Activated T-cell treated with anti-CD3 and anti-CD28 coated beads, Interleukin-2, amount 50 U/mL, for 72 hours (primary cell): ENCODE data around the gene ARHGAP24. TPM values are rescaled to one million over a fixed set of nuclear protein-coding genes. Genes with fewer than 3 reads are reported as not detected.

ENCODE experiments used
- ATAC-seq, 2 donors: fragments of 150-1000 bp; cut with Tn5 transposase; replicated peaks in 1 of 2; 2 replicates each; pipeline ENCODE4 v1.10.0; 2021; ENCODE audit warnings: moderate library complexity in 2 of 2, mild to moderate bottlenecking in 1 of 2
- DNase-seq, 2 donors: peaks; one replicate each; pipeline ENCODE4 v3.0.0; 2021 to 2022; ENCODE audit warnings: mixed read lengths in 1 of 2
- H3K27ac Mint-ChIP-seq: one replicate; pipeline ENCODE4 v1.8.0; 2022; ENCODE audit warnings: mild to moderate bottlenecking, moderate library complexity, mixed read lengths
- H3K27me3 Mint-ChIP-seq: one replicate; pipeline ENCODE4 v1.8.0; 2022; ENCODE audit warnings: low read depth, mixed read lengths
- H3K36me3 Mint-ChIP-seq, 2 donors: one replicate each; pipeline ENCODE4 v1.8.0; 2022; ENCODE audit warnings: mixed read lengths in 2 of 2, mild to moderate bottlenecking in 1 of 2; ENCODE audit not compliant: insufficient read depth in 2 of 2
- H3K4me1 Mint-ChIP-seq: one replicate; pipeline ENCODE4 v1.8.0; 2022; ENCODE audit warnings: low read depth, mixed read lengths
- H3K4me3 Mint-ChIP-seq, 2 donors: one replicate each; pipeline ENCODE4 v1.8.0; 2022; ENCODE audit warnings: mild to moderate bottlenecking in 2 of 2, mixed read lengths in 2 of 2, moderate library complexity in 2 of 2
- H3K9me3 Mint-ChIP-seq, 2 donors: one replicate each; pipeline ENCODE4 v1.8.0; 2022; ENCODE audit warnings: mixed read lengths in 2 of 2
- total RNA-seq, 2 donors: library from RNA; stranded (reverse); gene quantifications; one replicate each; pipeline ENCODE4 v1.2.3, GENCODE V29; 2022

The ARHGAP24 gene
- total RNA-seq, 2 donors from 2014 or later, result not detected

DNA sequence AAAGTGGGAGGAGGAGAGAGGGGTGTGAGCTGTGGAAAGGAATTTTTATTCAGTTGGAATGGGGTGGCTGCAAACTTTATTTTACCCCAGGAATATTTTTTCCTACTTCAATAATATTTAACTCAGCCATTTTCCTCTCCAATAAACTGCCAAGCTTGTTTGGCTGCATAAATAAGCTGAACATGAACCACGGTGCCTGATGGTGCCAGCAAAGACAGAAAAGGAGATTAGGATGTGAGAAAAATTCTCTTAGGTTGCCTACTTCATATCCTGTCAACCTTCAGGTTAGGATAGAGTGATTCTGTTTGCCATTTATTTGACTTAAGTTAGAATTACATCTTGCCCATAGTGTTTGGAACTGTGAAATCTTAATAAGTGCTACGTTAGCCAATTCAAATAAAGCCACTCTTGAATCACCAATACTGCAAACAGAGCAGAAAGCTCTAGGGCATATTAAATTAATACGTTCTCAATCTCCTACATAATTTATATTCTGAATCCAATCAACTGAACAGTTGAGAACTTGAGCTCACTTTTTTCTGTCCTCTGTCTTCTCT, 195.1 kb downstream of the ARHGAP24 start:
- Mint-ChIP-seq H3K4me1 (no peaks in the 10 kb centered on the region), H3K27ac (no peak overlapping the region), H3K9me3 (peaks cover 7 to 9% of the 10 kb centered on the region in 2 donors), H3K27me3 (no peaks in the 10 kb centered on the region), H3K4me3 (no peak overlapping the region), H3K36me3 (no peaks in the 10 kb centered on the region)
- ATAC-seq (no peak), DNase-seq (no peak)

GRCh38 chr4:85671120-85671519, 196.2 kb downstream of the ARHGAP24 start:
- no peak for DNase-seq
- ATAC-seq, result no peak
- Mint-ChIP-seq H3K27me3 (no peaks in the 10 kb centered on the region), H3K9me3 (peaks cover 4 to 5% of the 10 kb centered on the region in 2 donors), H3K36me3 (no peaks in the 10 kb centered on the region), H3K4me1 (no peaks in the 10 kb centered on the region), H3K27ac (peak overlapping the region; percentile 20), H3K4me3 (no peak overlapping the region)

DNA sequence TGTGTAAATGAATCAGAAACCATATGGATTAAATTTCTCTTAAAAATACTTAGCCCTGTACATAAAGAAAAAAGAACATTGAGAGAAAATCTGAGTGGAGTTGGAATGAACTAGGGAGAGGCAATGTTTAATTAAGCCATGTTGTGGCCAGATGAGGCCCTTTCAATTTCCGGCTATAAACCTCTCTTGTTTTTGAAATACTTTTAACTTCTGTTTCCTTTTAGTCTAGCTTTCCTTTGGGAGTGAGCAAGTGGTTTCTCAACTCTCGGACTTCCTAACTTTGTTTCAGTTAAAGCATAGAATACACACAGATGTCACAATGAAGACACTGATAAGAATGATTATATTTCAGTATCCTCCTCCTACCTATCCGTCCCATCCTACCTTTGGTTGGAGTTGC, 197.2 kb downstream of the ARHGAP24 start:
- Mint-ChIP-seq H3K9me3 (peaks cover 3 to 4% of the 10 kb centered on the region in 2 donors), H3K27ac (no peak overlapping the region), H3K36me3 (no peaks in the 10 kb centered on the region), H3K4me1 (no peaks in the 10 kb centered on the region), H3K4me3 (no peak overlapping the region), H3K27me3 (no peaks in the 10 kb centered on the region)
- DNase-seq (no peak), ATAC-seq (no peak)

DNA sequence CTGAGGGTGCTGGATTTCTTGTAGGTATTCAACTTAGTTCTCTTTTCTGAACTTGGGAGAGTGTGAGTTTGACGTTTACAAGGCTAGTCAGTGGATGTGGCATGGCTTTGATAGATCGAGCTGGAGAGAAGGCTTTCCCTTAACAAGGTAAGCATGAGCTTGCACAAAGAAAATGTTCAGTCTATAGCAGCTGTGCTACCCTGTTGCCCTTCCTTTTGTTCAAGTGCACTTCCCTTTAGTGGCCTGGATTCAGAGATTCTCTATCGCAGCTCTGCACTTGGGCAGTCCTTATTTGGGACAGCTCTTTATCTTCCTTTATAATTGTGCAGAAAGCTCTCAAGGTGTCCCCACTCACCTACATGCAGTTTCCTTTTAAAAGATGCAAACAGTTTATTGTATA, 198.0 kb downstream of the ARHGAP24 start:
- no peaks in the 10 kb centered on the region for H3K36me3 Mint-ChIP-seq
- no peak overlapping the region for H3K4me3 Mint-ChIP-seq
- ATAC-seq (no peak), DNase-seq (no peak)
- no peak overlapping the region for H3K27ac Mint-ChIP-seq
- no peaks in the 10 kb centered on the region for H3K4me1 Mint-ChIP-seq
- H3K9me3 Mint-ChIP-seq, result peaks cover 1 to 4% of the 10 kb centered on the region in 2 donors
- H3K27me3 Mint-ChIP-seq, result no peaks in the 10 kb centered on the region

GRCh38 chr4:85673540-85673939, 198.6 kb downstream of the ARHGAP24 start:
- H3K27me3 Mint-ChIP-seq, result no peaks in the 10 kb centered on the region
- no peak overlapping the region for H3K27ac Mint-ChIP-seq
- H3K9me3 Mint-ChIP-seq, result peaks cover 1 to 2% of the 10 kb centered on the region in 2 donors
- H3K4me1 Mint-ChIP-seq, result no peaks in the 10 kb centered on the region
- no peaks in the 10 kb centered on the region for H3K36me3 Mint-ChIP-seq
- DNase-seq (no peak), ATAC-seq (no peak)
- no peak overlapping the region for H3K4me3 Mint-ChIP-seq

GRCh38 chr4:85675076-85676049, 200.4 kb downstream of the ARHGAP24 start:
- no peak for DNase-seq
- no peak for ATAC-seq
- no peak overlapping the region for H3K27ac Mint-ChIP-seq
- H3K4me1 Mint-ChIP-seq, result no peaks in the 10 kb centered on the region
- H3K9me3 Mint-ChIP-seq, result peaks cover 0 to 4% of the 10 kb centered on the region in 2 donors
- no peak overlapping the region for H3K4me3 Mint-ChIP-seq
- H3K36me3 Mint-ChIP-seq, result no peaks in the 10 kb centered on the region
- H3K27me3 Mint-ChIP-seq, result no peaks in the 10 kb centered on the region

DNA sequence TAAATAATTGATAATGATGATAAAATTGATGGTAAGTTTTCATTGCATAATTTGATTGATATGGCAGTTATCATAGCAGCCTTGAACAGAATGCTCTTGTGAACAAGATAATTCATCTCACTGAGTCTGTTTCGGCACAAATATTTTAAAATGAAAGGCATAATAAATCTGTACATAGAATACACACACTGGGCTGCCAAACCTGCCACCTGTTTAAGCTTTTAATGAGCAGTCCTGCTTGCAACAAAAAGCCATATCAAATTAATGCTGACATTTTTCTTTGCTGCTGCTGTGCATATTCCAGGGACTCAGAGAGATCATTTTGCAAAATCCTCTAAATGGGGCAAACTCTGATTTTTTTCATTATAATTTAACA, 201.1 kb downstream of the ARHGAP24 start:
- Mint-ChIP-seq H3K4me3 (no peak overlapping the region), H3K4me1 (no peaks in the 10 kb centered on the region), H3K27me3 (no peaks in the 10 kb centered on the region), H3K36me3 (no peaks in the 10 kb centered on the region), H3K9me3 (peaks cover 0 to 3% of the 10 kb centered on the region in 2 donors), H3K27ac (no peak overlapping the region)
- ATAC-seq (no peak), DNase-seq (no peak)

DNA sequence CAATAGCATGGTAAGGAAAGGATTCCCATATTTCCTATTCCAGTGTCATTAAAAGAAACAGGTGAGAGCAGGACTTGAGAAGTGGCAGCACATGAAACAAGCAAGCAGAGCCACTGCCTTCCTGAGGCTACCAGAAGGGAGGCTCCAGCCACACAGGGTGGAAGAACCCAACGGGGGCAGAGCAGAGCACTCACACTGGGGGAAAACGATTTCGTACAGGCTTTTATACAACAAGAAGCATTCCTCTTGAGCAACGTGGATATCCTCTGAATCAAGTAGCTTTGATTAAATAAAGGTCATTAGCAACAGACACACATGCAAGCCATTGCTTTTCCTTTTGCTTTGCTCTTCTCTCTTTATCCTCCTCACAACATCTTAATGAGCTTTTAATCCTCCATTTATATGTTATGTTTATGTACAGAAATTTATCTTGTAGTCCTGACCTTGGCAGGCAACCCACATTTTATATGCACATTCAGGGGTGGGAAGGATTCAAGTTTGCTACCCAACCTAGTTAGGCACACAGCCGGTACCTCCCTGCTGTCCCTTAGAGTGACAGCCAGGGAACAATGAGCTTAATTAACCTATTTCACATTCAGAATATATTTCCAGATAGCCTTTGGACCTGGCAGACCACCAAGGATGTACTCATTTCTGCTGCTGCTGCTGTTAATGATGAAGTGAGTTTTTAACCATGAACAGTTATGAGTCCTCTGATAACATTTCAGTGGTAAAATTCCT, 202.1 kb downstream of the ARHGAP24 start:
- ATAC-seq, result no peak
- Mint-ChIP-seq H3K4me1 (no peaks in the 10 kb centered on the region), H3K27me3 (no peaks in the 10 kb centered on the region), H3K36me3 (no peaks in the 10 kb centered on the region), H3K27ac (no peak overlapping the region), H3K9me3 (peaks cover 0 to 3% of the 10 kb centered on the region in 2 donors), H3K4me3 (no peak overlapping the region)
- no peak for DNase-seq

DNA sequence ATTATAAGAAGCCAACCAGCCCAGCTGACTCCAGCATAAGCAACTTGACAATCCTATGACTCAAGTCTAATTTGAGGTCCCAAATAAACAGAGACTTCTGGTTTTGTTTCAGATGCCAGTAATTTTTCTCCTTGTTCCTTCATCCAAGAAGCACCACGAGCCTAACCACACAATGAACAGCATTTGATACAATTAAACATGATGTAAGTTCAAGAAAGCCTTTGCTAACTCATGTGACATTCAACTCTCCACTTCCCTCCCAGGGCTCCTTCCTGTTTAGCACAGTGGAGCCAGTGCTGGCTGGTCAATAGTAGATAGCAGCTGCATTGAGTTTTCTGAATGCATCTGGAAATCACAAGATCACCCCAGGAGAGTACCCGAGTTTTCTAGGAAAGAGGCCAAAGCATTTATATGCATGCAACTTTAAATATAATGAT, 206.3 kb downstream of the ARHGAP24 start:
- H3K4me1 Mint-ChIP-seq, result no peaks in the 10 kb centered on the region
- ATAC-seq, result no peak
- DNase-seq, result no peak
- no peak overlapping the region for H3K4me3 Mint-ChIP-seq
- H3K27me3 Mint-ChIP-seq, result no peaks in the 10 kb centered on the region
- H3K36me3 Mint-ChIP-seq, result no peaks in the 10 kb centered on the region
- peaks cover 0 to 3% of the 10 kb centered on the region in 2 donors for H3K9me3 Mint-ChIP-seq
- H3K27ac Mint-ChIP-seq, result no peak overlapping the region

DNA sequence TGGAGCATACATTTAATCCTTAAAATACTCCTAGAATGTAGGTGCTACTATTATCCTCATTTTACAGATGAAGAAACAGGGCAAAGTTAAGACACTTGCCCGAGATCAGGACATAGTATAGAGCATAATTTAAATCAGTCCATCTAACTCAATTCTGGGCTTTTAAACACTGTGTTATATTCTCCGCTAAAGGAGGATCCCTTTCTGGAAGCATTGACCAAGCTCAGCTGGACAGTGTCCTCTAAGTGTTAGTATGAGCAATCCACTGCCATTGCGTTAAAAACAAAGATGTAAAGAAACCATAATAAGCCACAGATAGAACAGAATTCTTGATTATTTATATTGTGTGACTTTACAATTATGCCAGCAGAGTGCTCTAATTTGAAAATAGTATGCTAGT, 207.0 kb downstream of the ARHGAP24 start:
- Mint-ChIP-seq H3K27ac (no peak overlapping the region), H3K4me1 (no peaks in the 10 kb centered on the region), H3K9me3 (peaks cover 0 to 3% of the 10 kb centered on the region in 2 donors), H3K27me3 (no peaks in the 10 kb centered on the region), H3K4me3 (no peak overlapping the region), H3K36me3 (no peaks in the 10 kb centered on the region)
- no peak for DNase-seq
- no peak for ATAC-seq

DNA sequence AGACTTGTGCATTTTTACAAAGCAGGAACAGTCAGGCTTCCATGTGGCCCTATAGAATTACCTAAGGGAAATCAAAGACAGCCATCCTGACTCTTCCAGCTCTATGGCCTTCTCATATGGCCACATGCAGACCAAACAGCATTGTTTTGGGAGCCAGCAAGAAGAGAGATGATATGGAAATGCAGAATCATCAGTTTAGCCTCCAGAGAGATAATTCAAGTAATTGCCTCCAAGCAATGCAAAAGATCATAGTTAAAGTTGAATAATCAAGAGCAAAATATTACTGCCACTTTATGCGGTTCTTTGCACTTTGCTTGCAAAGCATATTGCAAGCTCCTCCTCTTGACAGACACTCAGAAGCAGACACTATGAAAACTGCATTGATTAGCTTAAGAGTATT, 207.4 kb downstream of the ARHGAP24 start:
- Mint-ChIP-seq H3K4me3 (no peak overlapping the region), H3K9me3 (peaks cover 0 to 3% of the 10 kb centered on the region in 2 donors), H3K36me3 (no peaks in the 10 kb centered on the region), H3K4me1 (no peaks in the 10 kb centered on the region), H3K27ac (no peak overlapping the region), H3K27me3 (no peaks in the 10 kb centered on the region)
- ATAC-seq, result no peak
- DNase-seq, result no peak

- no peak for DNase-seq
- Mint-ChIP-seq H3K27ac (no peak overlapping the region), H3K36me3 (no peaks in the 10 kb centered on the region), H3K4me1 (no peaks in the 10 kb centered on the region), H3K27me3 (no peaks in the 10 kb centered on the region), H3K9me3 (no peaks in the 10 kb centered on the region), H3K4me3 (no peak overlapping the region)
- no peak for ATAC-seq
These were observed 209.7 kb downstream of the ARHGAP24 start for GRCh38 chr4:85684676-85685075.

DNA sequence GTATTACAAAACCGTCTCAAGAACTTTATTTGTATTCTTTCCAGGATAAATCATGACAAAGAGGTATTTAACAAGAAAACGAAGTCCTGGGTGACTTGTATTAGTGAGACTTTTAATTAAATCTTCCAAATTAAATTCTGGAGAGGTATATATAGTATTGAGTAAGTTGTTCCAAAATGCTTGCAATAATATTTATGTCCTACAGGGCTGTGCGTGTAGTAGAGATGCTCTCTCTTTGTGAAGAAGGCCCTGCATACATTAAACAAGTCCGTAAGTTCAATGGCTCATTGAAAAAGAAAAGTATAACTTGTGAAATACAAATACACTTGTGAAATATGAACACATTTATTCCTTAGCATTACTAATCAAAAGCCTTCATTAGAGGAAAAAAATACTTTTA, 211.4 kb downstream of the ARHGAP24 start:
- Mint-ChIP-seq H3K4me3 (no peak overlapping the region), H3K27me3 (no peaks in the 10 kb centered on the region), H3K27ac (no peak overlapping the region), H3K4me1 (no peaks in the 10 kb centered on the region), H3K9me3 (peaks cover 0 to 2% of the 10 kb centered on the region in 2 donors), H3K36me3 (no peaks in the 10 kb centered on the region)
- no peak for DNase-seq
- no peak for ATAC-seq
